GM19099 (cell line): ENCODE measurements around the gene CPTP.

ENCODE experiments used
- POLR2A ChIP-seq: IDR thresholded peaks from 3 replicates; pipeline ENCODE4 v1.6.1; 2011; ENCODE audit warnings: low read depth; ENCODE audit not compliant: insufficient read length; ENCODE audit errors: extremely low read depth

Gene CPTP

GRCh38 chr1:1318777-1319645, 5.6 kb upstream of the CPTP start:
- TF ChIP-seq POLR2A = no peak

- no peak for TF ChIP-seq POLR2A
Measured at GRCh38 chr1:1319646-1319941, 5.0 kb upstream of the CPTP start.

- no peak for TF ChIP-seq POLR2A
Measured at GRCh38 chr1:1320666-1321448, 3.7 kb upstream of the CPTP start.

- TF ChIP-seq POLR2A = no peak
Measured at GRCh38 chr1:1321477-1321876, 3.1 kb upstream of the CPTP start.

GRCh38 chr1:1322418-1322817, 2.2 kb upstream of the CPTP start:
- no peak for TF ChIP-seq POLR2A

- no peak for TF ChIP-seq POLR2A
Measured at GRCh38 chr1:1322952-1323351, 1.6 kb upstream of the CPTP start.

- no peak for TF ChIP-seq POLR2A
Measured at GRCh38 chr1:1324084-1324523, 498 bp upstream of the CPTP start.

- TF ChIP-seq POLR2A = no peak
Measured at GRCh38 chr1:1325288-1326074, 879 bp downstream of the CPTP start.

GRCh38 chr1:1326075-1326605, 1.5 kb downstream of the CPTP start:
- no peak for TF ChIP-seq POLR2A

- TF ChIP-seq POLR2A = no peak
Measured at GRCh38 chr1:1327291-1327690, 2.7 kb downstream of the CPTP start.

GRCh38 chr1:1328254-1328653, 3.7 kb downstream of the CPTP start:
- TF ChIP-seq POLR2A = no peak

GRCh38 chr1:1329304-1330210, 5.0 kb downstream of the CPTP start:
- TF ChIP-seq POLR2A = no peak

- no peak for TF ChIP-seq POLR2A
Measured at GRCh38 chr1:1330366-1331067, 5.9 kb downstream of the CPTP start.
